A549 treated with Hydrocortisone at 1 μM for 4 hours (cell line): ENCODE data around the gene FGFR4. TPM values are rescaled to one million over a fixed set of nuclear protein-coding genes. Genes with fewer than 3 reads are reported as not detected.

Experiments
- total RNA-seq: library from RNA; stranded (reverse); fragments of 200-300 nt; extraction: Qiagen RNA extraction; gene quantifications from 5 replicates; pipeline ENCODE4 v1.2.3, GENCODE V29; 2022

The FGFR4 gene
- total RNA-seq: 18.9 to 22.4 TPM (median 21.7 TPM) in 5 replicates

GRCh38 chr5:177086654-177087397 is at the start of gene FGFR4:
TSS of gene FGFR4 (plus strand) at chr5:177086915. CDS start at chr5:177089603, 2,688 bp downstream.

DNA sequence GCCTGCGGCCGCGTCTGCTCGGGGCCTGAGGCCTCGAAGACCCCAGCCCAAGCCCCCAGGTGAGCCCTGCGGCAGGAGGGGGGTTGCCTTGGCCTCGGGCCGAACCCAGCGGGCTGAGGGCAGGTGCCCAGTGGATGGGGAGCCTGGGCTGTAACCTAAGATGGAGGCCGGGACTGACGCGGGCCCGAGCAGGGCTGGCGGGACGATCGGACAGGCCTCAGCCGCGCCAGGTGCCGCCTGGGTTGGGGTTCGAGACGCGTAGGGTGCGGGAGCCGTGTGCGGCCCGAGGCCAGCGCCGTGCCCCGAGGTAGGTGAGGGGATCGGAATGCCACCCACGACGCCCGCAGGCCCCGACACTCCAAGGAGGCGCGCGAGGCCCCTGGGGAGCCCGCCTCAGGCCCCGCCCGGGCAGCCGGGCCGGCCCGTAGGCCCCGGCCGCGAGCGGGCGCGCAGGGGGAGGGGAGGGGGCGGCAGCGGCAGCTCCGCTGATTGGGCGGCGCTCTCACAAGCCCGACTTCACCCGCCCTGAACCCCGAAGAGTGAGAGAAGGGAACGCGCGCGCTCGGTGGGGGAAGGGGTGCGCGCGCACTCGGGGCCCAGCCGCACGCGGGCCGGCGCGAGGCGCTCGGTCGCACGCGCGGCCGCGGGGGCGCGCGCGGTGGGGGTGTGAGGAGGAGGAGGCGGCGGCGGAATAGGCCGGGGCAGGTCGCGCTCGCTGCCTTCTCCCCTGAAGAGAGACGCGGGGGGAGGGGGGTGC is 46.6 kb downstream of the FGFR4 start, which contains the start of gene NSD1:
TSS of gene NSD1 (plus strand) at position 678 of the 757 bp plus-strand sequence. CDS start 1,331 bp downstream, outside the sequence.

Other genes starting within 250 kb of the FGFR4 start
- 0.05 to 0.18 TPM (median 0.10 TPM) in 3 of 5 replicates, not detected in the others for gene HK3, start 187.6 kb upstream of the FGFR4 start, total RNA-seq
- 40.0 to 46.4 TPM (median 42.7 TPM) in 5 replicates for gene UIMC1, start 80.1 kb upstream of the FGFR4 start, total RNA-seq
- 8.1 to 10.7 TPM (median 9.9 TPM) in 5 replicates for gene ZNF346, start 64.2 kb upstream of the FGFR4 start, total RNA-seq
- 17.1 to 25.5 TPM (median 19.8 TPM) in 5 replicates for gene NSD1, start 46.9 kb downstream of the FGFR4 start, total RNA-seq
- 20.6 to 25.3 TPM (median 24.0 TPM) in 5 replicates for gene RAB24, start 216.8 kb downstream of the FGFR4 start, total RNA-seq
- 270 to 377 TPM (median 369 TPM) in 5 replicates for gene PRELID1, start 216.9 kb downstream of the FGFR4 start, total RNA-seq
- 11.9 to 20.1 TPM (median 18.7 TPM) in 5 replicates for gene MXD3, start 225.0 kb downstream of the FGFR4 start, total RNA-seq